ENCODE data around the gene CRADD. TPM values are rescaled to one million over a fixed set of nuclear protein-coding genes. Genes with fewer than 3 reads are reported as not detected.
"Not testable (repeated sequence)": the region's sequence is repeated elsewhere in the genome, so short reads cannot be mapped to it uniquely, and the experiment has no call there.

Gene CRADD
- total RNA-seq, 1 experiment from 2014 or later: 26.7 TPM

DNA sequence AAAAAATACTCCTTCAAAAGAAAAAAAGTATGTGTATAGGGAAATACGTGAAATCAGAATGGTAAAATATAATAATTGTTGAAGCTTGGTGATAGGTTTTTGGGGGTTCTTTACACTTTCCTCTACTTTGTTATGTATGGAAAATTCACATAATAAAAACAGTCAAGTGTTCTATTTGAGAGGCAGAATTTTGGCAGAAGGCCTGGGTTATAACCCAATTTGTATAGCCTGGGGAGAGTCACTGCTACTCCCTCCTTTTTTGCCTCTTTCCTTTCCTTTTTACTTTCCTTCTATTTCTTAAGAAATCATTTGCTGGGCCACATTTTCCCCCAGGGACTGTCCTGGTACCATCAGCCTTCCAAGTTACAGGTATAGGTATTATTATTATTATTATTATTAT, 105.7 kb downstream of the CRADD start:
- DNase-seq (ENCODE audit: low read depth): no peak

DNA sequence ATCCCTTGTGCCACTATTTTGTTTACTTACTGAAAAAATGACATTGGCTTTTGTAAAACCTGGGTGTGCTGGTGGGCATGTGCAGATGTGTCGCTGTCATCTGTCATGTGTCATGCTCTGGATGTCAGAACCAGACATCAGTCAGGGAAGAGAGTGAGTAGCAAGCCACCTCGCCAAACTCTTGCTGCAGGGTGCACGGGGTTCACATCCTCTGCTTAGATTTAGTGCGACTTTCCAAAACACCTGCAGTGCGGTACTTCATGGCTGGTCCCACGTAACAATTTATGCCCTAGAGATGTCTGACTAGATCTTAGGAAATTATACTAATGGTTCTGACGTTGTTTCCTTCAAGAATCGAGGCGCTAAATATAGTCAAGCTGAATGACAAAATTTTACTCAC, 106.7 kb downstream of the CRADD start:
- DNase-seq (ENCODE audit: low read depth): no peak

DNA sequence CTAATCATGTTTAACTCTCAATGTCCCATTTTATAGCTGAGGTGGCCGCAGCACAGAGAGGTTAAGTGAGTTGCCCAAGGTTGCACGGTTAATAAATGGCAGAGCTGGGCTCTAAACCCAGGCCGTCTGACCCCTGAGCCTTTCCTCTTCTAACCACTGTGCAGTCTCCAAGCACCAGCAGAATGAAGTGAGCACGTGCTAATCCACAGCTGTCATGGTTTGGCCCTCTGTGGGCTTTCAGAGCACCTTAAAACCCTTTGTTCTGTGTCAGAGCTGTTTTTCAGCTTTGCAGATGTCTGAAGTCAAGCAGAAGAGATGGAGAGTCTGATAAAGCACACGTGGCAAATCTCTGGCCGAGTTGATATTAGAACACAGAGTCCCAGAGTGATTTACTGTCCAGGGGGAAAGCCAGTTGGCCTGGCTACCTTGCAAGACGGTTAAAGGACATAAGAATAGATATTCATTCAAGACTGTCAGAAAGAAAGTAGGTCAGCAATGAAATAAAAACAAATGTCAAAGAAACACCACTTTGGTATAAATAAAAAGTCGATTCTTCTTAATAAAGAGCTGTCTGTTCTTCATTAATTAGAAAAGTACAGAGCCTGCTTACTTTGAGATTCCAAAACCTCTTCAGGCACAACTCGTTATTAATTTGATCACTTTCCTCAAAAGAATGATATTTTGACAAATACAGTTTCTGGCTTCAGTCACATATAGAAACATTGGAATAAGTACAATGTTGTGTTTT, 107.3 kb downstream of the CRADD start:
- peak; percentile 97 for DNase-seq (ENCODE audit: low read depth)

DNA sequence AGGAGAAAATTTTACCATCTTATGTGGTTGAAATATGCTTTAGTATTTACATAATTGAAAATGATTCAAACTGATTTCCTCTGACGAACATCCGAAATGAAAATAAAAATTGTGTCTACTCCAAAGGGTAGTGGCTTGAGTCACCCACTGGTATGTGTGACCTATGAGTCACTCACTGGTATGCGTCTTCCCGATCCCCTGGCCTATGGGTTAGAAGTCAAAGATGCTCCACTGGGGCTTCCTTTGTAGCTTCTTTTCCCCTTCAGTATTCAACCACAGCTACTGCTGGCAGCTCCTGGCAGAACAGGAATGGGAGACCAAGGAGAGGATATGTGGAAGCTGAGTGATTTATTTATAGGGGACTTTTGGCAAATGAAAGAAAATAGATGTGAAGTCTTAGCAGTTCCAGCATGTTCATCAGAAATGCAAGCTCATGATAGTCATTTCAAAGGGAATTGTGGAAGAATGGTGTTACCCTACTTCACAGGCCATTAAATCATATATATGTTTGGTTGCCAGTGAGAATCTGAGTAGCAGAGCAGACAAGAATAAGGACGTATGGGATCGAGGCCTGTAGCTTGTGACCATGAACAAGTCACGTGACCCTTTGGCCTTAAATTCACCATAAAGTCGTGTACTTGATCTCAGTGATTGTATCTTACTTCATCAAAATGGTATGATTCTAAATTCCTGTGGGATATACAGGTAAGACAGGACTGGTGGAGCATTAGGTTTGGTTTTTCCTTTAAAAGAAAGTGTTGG, 108.3 kb downstream of the CRADD start:
- peak; percentile 96 for DNase-seq (ENCODE audit: low read depth)

DNA sequence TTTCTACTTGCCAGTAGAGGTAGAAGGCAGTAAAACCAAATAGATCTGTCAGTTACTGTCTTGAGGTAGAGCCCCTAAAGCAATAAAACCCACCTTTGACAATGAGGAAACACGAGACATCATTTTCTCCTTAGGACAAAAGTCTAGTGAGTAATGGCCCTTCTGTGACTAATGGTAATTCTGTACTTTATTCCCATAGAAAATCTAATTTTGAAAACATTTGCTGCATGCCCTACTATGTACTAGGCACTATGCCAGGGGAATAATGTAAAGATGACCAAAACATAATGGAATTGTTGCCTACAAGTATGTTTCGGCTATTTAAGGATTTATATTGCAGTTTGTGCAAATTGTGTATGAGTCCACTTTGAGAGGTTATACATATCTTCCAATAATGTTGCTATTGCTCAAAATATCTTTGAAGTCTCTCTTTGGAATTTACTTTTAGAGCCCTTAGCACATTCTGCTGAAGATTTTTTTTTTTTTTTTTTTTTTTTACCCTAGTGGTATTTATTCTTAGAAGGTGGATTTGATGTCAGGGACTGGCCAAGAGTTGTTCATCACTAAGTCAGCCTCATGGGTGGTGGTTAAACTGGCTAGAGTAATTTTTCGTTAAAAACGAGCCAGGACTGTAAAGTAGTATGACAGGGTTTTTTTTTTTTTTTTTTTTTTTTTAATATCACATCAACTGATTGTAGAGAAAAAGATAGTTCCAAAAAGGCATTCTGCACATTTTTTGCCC, 109.7 kb downstream of the CRADD start:
- no peak for DNase-seq (ENCODE audit: low read depth)

DNA sequence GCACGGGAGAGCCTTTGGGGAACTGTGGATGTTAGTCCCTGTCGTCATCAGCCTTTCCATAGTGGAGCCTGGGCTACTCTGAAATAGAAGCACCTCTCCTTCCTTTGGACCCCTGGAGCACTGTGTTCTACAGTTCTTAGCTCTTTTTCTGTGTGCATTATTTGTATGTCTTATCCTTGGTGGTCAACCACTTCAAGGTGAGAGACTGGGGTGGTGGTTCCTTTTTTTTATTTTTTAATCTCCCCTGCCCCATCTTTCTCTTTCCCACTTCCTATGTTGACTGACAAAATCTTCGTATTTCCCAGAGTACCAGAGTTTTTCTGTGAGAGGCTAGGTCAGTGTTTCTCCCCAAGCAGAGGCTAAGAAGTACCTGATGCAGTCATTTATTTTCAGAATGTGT, 111.7 kb downstream of the CRADD start:
- DNase-seq (ENCODE audit: low read depth): no peak

DNA sequence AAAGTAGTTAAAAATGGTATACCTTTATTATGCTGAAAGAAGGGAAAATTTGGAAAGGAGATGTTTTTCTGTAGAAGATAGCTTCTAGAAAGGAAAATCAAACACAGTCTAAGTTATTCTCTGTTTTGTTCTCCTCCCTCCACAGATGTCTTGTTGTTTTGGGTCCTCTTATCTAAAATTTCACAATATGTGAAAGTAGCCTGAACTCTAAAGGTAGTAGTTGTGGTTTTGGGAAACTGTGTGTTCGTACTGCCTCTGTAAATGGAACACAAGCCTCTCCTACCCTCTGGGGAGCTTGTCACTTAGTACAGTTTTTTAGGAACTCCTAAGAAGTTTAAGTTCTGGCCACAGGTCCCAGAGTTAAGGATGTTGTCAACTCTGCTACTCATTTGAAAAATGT, 112.6 kb downstream of the CRADD start:
- no peak for DNase-seq (ENCODE audit: low read depth)

DNA sequence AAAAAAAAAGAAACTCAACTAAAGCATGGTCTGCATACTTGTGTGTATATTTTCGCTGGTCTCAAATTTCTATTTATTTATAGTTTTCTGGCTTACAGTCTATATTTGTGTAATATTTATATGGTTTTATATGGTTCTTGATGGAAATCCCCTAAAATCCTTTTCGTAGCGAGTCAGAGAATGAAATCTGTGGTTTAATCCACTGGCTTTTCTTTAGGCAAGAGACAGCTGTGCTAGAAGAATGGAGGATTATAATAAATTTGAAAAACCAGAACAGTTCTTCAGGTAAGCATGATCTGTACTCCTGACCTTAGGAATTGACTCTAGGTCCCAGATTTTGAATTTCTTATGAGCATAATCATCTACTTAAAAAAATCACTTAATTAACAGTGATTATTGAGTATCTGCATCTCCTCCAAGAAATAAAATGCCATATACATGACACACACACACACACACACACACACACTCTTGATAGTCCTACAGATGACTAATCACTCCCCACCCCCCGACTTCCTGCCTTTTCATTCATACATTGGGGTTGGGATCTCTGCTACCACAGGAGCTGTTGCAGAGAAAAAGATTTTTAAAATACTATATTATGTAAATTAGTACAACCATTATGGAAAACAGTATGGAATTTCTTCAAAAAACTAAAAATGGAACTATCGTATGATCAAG, 113.4 kb downstream of the CRADD start:
- DNase-seq (ENCODE audit: low read depth): peak; percentile 87

DNA sequence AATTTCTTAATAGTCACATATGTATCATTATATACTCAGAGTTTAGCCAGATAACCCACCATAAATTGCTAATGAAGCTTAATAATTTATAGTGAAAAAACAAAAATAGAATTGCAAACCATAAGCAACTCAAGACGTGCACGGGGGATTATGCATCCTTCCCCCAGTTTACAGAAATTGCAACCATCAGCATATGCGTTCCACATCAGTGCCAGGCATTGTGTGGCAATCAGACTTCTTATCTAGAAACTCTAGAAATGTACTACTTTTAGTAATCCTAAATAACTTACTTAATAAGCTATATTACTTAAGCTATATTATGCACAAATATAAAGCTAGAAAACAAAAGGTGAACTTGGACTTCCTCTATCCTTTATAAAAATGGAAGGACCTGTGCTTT, 115.8 kb downstream of the CRADD start:
- no peak for DNase-seq (ENCODE audit: low read depth)

DNA sequence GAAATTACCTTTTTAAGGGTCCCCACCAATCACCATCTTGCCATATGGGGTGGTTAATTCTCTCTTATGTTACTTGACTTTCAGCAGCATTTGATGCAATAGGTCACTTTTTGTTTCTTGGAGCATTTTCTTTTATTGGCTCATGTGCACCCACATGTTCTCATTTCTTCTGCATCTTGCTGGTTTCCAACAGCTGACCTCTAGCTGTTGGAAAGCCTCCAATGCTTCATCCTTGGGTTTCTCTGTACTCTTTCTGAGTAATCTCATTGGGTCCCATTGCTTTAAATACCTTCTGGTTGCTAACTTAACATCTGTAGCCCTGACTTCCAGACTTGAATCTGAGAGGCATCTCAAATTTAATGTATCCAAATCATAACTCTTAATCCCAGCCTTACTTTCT, 116.8 kb downstream of the CRADD start:
- DNase-seq (ENCODE audit: low read depth): peak; percentile 72

DNA sequence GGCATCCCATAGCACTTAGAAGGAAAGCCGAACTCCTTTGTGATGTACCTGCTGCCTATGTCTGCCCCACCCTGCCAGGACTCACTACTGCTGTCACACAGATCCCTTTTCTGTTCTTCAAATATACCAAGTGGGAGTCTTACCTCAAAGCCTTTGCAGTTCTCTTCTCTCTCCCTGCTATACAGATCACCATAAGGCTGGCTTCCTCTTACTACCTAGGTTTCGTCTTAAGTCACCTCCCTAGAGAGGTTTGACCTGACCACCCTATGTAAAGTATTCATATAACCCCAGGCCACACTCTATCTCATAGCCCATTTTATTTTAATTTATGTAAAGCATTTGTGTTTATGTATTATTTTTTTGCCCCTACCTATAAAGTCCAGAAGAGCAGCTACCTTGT, 117.6 kb downstream of the CRADD start:
- DNase-seq (ENCODE audit: low read depth): no peak

DNA sequence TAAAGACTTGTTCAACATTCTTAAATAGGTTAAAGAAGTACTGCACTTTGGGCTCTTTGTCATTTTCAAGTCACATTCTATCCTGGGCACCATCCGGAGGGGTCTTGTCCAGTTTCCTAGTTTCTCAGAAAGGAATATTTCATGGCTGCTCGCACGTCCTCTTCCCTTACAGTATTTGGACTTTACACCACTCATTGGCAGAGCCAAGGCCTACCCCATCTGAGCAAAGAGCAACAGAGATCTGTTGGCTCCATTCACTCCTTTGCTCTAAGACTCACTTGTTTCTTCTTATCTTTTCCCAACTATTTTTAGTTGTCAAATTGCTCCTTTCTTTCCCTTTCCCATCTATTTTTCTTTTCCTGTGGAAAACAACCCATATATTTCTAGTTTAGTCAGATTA, 118.2 kb downstream of the CRADD start:
- DNase-seq (ENCODE audit: low read depth): no peak

DNA sequence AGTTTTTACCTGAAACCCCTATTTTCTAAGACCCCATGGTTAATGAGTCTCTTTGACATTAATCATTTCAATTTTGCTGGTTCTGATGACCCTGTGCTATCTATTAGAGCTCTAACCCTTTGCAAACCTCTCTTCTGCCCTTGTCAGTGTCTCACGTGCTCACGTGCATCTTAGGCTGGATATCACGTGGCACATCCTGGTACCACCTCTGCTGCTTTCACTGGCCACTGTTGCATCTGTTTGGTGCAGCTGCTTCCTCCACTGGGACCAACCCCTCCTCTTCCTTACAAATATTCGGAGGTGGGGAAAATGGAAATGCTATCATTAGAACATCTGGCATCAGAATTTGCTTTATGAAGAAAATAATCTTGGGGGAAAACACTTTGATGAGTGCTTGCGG, 119.6 kb downstream of the CRADD start:
- no peak for DNase-seq (ENCODE audit: low read depth)

DNA sequence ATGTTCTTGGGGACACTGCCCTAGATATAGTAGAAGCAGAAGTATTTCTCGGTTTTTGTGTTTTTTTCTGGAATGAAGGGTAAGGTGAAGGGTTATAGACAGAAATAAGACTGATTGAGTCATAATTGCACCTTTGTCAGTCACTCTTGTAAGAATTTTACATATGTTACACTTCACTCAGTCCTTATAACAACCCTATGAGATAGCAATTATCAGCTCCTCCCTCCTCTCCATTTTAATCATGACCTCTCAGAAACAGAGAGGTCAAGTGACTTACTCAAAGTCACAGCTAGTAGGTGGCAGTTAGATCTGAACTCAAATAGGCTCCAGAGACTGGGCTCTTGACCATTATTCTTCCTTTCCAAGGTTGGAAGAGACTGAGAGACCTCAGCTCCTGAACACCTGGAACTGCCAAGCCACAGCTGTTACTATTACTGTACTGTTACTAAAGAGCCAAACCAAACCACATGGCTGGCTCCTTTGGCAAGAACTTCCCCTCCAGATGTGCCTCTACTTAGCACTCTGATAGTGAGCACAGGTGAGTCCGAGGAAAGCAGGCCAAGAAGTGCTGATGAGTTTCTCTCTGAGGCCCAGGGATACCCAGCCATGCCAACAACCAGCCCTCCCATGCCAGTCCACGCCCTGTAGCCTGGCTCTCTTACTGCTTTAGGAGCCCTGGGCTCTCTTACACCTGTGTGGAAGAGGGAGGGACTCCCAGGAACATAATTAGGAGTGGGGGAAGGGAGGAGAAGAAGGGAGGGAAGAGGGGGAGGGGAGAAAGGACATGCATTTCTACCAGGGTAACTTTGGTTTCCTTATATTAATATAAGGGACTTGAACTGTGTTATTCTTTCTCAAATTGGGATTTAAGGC, 121.3 kb downstream of the CRADD start:
- no peak for DNase-seq (ENCODE audit: low read depth)

DNA sequence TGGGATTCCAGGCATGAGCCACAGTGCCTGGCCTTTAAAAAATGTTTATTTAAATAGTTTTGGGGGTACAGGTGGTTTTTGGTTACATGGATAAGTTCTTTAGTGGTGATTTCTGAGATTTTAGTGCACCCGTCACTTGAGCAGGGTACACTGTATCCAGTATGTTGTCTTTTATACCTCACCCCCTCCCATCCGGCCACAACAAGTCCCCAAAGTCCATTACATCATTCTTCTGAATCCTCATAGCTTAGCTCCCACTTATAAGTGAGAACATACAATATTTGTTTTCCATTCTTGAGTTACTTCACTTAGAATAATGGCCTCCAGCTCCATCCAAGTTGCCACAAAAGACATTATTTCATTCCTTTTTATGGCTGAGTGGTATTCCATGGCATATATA, 124.5 kb downstream of the CRADD start:
- not testable (repeated sequence) for DNase-seq (ENCODE audit: low read depth)

DNA sequence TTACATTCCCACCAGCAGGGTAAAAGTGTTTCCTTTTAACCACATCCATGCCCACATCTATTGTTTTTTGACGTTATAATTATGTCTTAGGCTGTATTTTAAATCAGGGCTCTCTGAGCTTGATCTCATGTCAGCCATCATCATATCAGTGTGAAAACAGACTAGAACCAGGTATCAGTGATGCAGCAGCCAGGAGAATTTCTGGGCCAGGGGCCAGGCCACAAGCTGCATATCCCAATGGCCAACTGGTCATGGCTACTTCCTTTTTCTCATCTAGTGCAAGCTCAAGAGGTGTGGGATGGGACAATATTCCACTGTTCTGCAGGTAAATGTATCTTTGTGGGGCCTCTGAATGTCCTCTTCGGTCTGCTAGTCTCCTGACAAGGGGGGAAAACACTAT, 125.1 kb downstream of the CRADD start:
- peak; percentile 40 for DNase-seq (ENCODE audit: low read depth)

DNA sequence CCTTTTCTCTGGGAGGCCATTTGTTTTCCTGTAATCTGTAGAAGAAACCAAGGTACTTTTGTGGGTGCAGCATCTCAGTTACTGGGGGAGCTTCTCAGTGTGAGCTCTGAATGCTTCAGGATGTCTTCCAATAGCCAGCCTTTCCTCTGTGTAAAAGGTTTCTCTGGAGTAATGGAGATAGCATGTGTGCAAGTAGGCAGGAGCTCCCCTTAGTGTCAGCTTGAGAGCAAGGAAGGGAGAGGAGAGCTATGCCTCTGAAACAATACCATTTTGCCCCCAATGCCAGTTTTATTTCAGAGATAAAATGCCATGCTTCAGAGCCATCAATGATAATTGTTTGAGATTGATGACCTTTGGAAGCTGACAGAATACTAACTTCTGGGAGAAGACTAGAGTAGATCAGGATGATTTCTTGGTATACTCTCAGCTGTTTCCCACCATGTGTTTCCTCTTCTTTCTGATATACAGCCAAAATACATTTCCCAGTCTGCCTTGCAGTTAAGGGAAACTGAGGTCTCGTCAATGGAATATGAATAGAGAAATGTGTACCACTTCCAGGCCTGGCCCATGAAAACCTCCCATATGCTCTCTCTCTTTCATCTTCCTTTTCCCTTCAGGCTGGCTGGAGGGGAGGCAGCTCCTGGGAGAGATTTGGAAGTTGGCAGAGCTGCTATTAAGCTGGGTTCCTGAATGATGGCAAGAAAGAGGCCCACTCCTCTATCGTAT, 125.7 kb downstream of the CRADD start:
- DNase-seq (ENCODE audit: low read depth): no peak

DNA sequence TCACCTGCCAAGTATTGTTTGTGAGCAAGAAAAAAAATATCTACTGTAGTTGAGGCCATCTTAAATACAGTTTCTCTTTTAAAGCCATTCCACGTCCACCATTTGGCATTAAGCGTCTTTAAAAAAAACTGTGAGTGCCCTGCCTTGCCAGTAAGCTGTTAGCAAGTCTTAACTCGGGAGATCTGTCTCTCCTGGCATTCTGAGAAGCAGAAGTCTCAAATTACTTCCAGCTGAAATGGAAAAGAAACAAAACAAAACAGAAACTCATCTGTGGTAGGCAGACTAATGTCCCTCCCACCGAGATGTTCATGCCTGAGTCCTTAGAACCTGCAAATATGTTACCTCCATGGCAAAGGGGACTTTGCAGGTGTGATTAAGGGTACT, 126.2 kb downstream of the CRADD start:
- DNase-seq (ENCODE audit: low read depth): peak; percentile 81

DNA sequence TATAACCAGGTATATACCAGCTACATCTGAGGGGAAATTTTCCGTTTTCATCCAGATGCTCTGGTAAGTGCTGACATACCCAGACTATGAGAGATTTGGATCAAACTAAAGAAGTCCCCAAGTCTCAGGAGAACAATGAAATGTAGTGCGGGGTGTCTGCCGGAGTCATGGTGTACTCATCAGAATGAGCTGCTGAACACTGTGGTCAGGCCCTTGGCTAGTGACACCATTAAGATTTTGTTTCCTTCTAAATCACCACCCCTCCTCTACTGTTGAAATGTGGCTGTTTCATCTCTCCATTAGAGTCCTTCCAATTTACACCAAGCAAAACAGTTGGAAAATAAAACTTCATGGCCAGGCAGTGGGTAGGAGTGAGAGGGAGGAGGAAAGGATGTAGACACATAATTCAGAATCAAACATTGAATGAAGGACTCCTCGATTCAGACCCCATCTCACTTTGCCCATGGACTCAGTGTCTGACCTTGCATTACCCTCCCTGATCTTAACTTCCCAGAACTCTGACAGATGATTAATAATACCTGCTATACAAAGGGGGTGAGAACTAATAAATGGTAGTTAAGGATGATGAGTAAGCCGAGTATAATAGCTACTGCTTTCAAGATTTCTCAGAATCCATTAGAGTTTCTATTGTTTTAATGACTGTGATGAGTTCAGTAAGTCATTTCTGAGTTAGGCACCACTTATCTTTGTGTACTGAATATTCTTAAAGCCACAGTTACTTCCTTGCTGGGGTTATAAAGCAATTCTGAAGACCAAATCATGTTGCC, 127.4 kb downstream of the CRADD start:
- DNase-seq (ENCODE audit: low read depth): peak; percentile 44

DNA sequence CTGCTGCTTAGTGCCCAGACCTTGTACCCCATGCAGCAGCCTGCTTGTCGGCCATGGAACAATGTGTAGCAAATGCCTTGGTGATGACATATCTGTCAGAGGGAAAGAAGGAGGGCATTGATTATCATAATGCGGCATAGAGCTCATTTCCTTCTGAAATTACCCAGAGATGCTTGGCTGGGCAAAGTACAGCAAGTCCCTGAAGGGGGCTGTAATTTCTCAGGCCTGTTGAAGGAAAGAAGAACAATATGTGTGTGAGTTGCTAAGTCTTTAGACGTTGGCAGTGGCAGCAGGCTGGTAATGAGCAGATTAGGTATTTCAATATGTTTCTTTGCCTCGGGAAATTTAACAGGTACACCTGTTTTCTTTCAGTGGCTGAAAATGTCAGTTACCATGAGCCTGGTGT, 128.6 kb downstream of the CRADD start:
- no peak for DNase-seq (ENCODE audit: low read depth)

Data from RPMI7951 (cell line).